ENCODE data around the gene OLFM2.
"Not testable (repeated sequence)": the region's sequence is repeated elsewhere in the genome, so short reads cannot be mapped to it uniquely, and the experiment has no call there.

OLFM2 gene

DNA sequence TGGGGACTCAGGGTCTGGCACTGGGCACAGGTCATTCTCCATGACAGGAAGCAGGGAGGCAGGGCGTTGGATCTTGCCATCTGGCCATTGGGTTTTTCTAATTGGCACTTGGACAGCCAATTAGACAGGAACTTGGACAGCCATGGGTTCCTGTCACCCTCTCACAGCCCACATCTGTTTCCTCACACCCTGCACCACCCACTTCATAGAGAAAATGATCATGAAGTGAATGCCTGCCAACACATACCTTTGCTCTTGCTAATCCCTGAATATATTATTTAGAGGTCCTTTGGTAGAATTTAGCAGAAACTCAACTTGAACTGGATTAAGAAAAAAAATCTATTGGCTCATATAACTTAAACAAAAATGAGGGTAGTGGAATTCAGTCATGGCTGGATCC is 4.9 kb upstream of the OLFM2 start:
- DNase-seq, result no peak

DNA sequence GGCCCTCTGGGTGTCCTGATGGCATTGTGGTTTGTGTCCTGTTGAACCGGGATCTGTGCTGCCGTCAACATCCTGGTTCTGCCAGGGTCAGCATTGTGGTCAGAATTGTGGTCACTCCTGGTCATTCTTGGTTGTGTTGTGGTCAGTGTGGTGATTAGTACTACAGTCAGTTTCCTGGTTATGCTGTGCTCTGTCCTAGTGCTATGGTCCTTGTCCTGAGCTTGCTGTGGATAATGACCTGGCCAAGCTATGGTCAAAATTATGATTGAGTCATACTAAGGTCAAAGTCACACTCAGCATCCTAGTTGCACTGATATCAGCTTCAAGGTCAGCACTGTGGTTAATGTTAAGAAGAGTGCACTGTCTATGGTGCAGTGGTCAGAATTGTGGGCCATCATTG is 4.5 kb upstream of the OLFM2 start:
- DNase-seq, result no peak

DNA sequence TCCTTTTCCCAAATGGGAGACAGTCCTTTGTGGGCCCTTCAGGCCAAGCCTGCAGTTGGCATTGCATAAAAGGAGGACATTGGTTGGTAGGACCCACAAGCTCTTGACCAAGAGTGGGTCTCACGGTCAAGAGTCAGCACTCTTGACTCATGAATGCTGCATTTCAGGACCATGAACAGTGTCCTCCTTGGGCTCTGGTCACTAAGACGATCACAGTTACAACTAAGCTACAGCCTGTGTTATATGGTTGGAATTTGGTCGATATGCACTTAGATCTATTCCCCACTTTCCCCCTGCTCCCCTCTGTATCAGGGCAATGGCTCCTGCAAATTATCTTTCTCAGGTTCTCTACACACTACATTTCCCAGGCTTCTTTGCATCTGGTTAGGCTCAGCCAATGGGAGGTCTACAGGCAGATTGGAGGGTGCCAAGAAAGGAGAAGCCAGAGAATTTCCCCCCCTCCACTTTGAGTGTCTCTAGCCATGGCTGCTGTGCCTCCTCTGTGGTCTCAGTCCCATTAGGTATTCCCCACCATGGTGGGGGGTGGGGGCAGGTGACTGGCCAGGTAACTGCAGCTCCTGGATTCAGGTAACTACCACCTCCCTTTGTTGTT is 3.1 kb upstream of the OLFM2 start:
- DNase-seq, result no peak

DNA sequence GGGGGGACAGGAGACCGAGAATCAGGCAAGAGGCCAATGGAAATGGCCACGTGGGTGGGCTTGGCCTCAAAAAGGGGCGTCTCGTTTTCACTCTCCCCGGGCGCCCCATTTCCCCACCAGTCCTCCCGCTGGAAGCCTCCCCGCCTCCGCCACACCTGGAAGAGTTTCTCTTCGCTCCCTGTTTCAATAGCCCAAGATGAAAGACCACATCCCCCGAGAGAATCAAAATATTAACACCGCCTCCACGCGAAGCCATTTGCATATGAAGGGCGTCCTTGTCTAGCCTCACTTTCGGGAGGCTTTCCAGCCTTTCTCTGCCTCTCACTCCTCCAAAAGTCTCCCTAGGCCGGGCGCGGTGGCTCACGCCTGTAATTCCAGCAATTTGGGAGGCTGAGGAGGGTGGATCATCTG is 691 bp upstream of the OLFM2 start:
- no peak for DNase-seq

DNA sequence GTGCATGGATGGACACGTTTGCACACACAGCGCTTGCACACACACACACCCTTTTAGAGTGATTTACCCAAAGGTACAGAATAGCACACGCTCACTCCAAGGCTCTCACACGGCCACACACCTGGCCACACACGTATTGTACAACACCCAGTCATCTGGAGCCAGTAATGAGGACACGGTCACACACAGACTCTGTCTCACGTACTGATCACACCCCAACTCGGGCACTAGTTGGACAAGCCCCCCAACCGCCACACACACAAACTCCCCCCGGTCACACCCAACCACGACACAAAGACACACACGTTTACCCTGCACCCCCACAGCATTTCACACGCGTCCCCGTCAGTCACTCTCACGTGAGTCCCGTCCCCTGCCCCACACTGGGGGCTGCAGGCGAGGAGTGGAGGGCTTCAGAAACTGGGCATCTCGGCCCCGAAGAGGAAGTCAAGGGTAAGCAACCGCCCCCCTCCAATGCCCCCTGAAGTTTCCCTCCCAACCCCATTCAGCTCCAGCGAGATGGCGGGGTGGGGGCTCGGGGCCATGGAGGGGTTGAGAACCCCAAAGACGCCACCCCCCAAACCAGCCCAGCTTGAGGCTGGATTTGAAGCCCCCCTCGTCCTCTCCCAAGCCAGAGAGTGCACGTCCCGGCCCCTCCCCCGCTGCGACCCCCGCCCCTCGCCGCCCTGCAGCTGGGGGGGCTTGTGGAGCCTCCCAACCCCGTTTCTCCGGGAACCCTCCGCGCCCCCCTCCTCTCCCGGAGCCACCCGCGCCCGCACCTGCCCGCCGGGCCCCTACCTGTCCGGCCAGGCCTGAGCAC is 599 bp downstream of the OLFM2 start:
- DNase-seq, result no peak

DNA sequence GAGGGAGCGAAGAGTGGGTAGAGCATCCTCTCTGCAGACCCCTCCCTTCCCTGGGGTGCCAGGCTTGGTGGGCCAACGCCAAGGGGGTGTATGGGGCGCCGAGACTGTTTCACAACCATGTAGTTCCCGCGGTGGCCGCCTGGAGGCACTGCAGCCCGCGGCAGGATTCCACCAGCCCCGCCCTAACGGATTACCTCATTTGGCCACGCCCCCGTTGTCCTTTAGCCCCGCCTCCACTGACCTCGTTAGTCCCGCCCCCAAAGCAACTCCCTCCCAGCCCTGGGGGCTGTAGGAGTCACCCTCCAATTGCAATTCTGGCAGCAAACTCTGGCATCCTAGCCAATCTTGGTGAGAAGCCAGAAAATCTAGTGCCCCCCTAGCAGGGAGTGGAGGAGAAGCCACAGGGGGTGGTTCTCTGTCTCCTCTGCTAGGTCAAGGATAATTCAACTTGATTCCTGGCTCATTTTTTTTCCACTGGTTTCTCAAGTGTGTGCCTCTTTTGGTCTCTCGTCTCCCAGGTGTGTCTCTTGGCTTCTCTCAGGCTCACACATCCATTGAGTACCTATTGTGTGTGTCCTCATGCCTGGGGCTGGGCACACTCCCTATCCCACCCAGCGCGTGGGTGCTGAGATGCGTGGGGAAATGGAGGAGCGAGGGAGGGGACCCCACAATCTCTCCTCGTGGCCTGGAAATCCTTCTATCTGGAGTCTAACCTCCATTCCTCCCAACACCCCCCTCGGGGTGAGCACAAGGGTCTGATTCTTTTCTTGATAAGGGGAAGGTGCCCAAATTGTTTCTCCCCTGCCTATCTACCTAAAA is 2.0 kb downstream of the OLFM2 start:
- peak; percentile 84 for DNase-seq

DNA sequence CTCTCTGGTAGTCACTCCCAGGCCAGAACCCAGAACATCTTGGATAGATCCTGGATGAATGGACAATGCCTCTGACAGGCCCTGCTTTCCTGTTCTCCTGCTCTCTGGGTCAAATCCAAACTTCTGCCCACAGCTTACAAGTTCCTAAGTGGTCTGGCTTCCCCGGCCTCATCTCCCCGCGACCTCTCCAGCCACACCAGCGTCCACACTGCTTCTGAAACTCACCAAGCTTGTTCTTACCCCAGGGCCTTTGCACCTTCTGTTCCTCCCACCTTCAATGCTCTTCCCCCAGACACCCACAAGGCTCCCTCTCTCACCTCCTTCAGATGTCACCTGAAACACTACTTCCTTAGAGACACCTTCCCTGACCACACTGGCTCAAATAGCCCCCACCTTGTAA is 3.5 kb downstream of the OLFM2 start:
- no peak for DNase-seq

DNA sequence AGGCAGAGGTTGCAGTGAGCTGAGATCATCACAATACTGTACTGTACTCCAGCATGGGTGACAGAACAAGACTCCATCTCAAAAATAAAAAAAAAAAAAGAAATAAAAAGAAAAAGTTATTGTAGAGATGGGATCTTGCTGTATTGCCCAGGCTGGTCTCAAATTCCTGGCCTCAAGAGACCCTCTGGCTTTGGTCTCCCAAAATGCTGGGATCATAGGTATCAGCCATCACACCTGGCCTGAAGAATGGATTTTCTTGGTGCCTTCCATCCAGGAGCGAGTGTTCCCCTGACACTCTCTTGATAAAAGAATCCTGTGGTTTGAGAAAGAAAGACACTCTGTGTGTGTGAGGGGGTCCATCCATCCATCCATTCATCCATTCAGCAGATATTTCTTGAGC is 4.7 kb downstream of the OLFM2 start:
- no peak for DNase-seq

DNA sequence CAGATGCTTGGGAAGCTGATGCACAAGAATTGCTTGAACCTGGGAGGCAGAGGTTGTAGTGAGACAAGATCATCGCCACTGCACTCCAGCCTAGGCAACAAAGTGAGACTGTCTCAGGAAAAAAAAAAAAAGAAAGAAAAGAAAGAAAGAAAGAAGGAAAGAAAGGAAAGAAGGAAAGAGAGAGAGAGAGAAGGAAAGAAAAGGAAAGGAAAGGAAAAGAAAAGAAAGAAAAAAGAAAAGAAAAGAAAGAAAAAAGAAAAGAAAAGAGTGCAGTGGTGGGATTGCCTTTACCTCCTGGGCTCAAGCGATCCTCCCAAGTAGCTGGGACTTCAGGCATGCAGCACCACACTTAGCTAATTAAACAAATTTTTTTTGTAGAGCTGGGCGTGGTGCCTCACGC is 12.9 kb downstream of the OLFM2 start:
- no peak for DNase-seq

DNA sequence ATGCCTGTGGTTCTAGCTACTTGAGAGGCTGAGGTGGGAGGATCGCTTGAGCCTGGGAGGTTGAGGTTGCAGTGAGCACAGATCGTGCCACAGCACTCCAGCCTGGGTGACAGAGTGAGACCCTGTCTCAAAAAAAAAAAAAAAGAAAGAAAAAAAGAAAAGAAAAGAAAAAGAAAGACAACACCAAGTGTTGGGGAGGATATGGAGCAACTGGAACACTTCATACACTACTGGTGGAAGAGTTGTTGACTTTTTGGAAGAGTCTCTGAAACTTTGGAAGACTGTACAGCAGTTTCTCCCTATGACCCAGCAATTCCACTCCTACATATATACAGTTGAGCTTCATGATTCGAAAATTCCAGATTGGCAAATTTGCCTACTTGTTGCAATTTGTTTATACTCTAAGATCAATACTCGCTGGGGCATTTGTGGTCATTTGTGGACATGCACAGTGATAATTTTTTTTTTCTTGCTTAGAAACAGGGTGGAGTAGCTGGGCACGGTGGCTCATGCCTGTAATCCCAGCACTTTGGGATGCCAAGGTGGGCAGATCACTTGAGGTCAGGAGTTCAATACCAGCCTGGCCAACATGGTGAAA is 13.4 kb downstream of the OLFM2 start:
- DNase-seq, result not testable (repeated sequence)

DNA sequence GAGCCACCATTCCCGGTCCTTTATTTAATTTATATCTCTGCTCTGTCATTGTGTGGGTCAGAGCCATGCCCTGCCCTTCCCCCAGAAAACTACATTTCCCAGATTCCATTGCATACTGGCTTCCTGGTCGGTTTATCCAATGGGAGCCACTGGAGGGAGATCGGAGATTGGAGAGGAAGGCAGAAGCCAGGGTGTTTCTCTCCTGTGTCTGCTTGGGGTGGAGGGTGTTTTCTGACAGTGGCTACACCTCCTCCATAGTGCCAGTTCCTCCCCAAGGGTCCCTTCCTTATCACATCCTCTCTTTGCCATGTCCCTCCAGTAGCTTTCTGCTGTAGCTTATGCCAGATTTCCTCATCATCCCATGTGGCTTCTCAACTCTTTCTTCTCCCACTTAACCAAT is 19.0 kb downstream of the OLFM2 start:
- no peak for DNase-seq

DNA sequence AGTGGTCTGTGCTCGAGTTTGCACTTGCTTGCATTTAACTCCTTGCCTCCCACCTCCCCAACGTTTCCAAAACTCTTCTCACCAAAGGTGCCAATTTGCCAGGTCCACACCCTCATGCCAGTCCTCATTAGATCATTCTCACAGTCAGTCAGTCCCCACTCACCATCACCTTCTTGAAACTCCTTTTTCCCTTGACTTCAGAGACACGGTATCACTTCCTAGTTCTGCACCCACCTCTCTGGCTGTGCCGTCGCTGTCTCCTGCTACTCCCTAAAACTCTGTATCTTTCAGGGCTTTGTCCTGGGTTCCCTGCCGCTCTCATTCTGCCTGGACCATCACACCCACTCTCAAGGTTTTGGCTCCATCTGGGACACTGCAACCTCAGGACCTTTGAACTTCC is 19.6 kb downstream of the OLFM2 start:
- no peak for DNase-seq

DNA sequence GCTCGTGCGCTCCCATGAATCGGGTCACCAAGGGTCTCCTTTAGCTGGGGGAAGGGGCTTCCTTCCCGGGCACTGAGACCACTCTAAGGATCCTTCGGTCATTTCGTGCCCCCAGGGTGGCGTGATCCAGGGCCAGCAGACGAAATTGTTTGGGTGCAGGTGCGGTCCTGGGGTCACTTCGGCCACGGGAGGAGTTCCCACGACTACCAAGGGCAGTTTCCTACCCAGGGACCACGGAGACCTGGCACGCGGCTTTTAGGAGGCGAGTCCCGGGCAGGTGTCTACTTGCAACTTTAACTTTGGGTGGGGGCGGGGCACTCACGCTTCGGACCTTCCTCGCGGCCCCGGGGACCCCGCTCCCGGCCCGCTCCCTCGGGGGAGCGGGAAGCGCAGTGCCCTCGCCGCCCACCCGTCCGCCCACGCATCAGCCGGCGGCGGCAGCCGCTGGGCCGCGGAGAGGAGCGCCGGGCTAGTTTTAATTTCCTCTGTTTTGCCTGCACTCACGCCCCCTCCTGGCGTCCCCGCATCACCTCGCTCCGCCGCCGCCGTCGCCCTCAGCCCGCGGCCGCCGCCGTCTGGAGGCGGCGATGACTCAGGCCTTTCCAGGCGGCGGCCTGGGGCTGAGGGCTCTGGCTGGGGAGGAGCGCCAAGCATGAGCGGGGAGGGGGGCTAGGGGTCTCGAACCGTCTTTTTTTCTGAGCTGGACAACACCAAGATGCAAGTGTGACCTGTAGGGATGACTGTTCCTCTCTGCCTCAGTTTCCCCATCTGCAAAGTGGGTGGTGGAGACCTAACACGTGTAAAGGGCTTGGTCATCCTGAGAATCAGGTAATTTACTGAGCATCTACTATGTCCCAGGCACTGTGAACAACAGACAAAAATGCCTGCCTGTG is 21.8 kb downstream of the OLFM2 start:
- peak; percentile 85 for DNase-seq

DNA sequence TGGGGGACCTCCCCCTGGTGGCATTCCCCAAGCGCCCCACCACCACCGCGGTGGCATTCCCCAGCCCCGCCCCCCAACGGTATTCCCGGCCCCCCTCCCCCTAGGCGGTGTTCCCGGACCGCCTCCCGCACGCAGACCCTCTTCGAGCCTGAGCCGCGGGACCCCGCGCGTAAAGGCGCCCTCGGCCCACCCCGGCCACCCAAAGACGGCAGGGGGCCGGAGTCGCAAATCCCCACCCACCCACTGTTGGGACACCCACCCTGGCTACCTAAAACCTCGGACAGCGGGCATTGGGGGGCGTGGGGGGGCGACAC is 22.4 kb downstream of the OLFM2 start:
- DNase-seq, result no peak

DNA sequence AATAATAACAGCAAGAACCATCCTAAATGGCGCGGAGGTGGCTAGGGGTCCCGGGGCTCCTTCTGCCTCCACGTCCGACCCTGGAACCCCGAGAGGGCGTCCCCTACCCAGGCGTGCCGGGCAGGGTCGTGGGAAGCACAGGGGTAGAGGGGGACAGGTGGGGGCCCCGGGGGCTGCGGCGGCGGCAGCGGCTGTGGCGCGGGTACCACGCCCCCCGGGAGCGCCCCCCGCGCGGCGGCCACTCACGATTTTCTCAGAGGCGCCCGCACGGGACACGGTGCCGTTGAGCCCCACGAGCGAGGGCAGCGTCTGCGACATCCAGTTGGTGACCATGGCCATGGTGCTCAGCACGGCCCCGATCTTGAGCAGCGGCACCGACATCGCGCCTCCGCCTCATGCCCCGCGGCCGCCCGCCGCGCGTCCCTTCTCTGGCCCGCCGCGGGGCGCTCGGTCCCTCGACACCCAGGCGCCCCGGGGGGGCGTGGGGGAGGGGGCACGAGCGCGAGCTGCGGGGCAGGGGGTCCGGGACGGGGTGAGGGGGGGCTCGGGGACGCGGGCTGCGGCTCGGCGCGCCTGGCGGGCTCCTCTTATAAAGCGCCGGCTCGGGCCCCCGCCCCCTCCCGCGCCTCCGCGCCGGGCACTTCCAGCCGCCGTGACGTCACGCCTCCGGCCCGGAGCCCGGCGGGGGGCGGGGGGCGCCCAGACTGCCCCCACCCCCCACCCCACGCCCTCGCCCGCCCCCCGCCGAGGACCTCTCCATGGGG is 22.9 kb downstream of the OLFM2 start:
- no peak for DNase-seq

DNA sequence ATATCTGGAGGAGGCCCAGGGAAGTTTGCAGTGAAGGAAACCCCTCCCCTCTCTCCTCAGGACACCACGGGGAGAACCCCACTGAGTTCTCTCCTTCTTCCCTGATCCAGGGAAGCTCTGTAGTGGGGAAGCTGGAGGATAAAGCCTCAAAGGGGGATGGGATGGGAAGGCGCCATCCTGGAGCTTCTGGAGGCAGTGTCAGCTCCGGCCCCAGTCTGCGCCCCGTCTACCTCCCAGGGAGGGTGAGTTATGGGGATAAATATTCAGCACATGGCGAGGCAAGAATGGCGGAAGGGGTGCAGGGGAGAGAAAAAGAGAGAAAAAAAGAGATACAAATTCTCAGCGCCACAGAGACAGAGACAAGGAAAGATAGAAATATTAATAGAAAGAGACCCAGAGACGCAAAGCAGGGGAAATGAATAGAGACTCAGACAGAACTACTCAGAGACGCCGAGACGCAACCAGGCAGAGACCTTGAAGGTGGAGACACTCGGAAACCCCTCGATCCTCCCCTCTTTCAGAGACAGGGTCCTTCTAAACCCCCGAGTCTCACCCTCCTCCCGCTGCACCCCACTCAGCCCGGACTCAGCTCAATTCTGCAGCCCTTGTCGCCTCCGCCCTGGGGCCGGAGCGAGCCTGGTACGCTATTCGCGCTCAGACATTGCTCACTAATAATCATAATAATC is 23.6 kb downstream of the OLFM2 start:
- DNase-seq, result no peak

DNA sequence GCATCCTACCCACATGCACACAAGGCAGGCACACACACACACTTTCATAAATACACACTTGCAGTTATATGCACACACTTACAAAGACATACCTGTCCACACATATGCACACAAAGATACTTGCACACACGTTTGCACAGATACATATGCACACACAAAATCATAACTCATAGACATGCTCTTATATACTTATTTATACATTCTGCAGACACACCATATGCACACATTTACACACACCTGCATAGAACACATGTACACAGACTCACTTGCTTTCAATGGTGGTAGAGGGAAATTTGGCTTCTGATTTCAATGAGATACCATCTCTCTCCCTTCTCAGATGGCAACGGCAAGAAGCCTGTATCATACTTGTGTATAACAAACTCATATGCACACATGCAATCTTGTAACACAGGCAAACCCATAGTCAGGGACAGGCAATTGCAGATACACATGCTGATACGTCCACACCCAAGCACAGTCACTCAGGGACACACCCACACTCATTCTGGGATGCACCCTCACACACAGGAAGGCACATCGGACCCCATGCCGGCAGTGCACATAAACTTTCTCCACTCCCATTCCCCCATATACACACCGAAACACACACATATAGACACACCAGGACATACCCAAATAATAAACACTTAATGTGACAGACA is 24.7 kb downstream of the OLFM2 start:
- no peak for DNase-seq

DNA sequence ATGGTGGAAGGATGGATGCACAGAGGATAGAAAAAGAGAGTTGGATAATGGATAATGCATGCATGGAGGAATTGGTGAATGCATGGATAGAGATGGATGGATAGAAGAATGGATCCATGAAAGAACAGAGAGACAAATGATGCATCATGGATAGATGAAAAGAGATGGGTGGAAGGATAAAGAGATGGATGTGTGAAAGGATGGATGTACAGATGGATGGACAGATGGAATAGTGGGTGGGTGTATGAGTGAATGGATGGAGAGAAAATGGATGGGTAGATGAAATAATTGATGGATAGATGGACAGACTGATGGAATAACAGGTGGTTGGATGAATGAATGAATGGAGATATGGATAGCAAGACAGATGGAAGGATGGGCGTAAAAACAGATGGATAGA is 25.7 kb downstream of the OLFM2 start:
- DNase-seq, result no peak

DNA sequence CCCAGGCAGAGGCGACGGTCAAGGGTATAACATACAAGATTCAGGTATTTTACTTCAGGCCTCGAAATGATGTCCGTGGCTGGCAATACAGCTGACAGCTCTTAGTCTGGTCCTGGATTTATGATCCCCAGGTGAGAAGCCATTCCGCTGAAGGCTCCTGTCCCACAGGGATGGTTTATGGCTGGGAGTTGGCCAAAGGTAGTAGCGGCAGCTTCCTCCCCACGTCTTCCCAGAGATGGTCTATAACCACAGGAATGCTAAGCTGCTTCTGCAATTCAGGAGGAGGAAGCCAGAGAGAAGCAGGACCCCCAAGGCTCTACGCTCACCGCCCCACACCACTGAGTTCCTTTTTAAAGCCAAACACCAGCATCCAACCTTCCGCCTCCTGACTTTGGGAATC is 27.1 kb downstream of the OLFM2 start:
- DNase-seq, result no peak

DNA sequence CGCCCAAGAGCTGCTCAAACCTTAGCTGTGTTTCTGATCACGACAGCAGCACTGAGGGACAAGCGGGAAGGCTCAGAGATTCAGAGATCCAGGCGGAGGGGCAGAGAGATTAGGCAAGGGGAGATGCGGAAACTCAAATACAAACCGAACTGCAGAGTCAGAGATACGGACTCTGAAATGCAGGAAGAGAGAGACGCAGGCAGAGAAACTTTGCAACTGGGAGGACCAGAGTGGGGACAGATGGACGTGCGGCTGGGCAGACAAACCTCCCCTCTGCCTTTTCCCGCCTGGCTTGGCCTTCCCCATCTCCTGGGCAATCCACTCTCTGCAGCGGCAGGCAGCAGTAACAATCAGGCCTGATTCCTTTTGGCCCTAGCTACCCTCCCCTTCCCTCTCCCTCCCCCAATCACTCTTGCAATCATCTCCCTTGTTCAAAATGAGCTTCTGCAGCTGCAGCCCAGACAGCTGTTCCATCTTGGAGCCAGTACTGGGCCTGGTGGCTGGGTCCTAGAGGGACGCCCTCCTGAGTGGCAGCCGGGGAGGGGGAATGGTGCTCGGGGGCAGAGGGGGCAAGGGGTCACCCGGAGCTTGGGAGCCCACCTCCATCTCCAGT is 29.7 kb downstream of the OLFM2 start:
- no peak for DNase-seq

All from CD4-positive, alpha-beta T cell treated with Interleukin-17A for 1 hour (primary cell).